GM12801 (cell line): ENCODE measurements around the gene CARHSP1.

ENCODE experiments used
- TF ChIP-seq, protein P1 (sequence below): IDR thresholded peaks from one replicate; pipeline ENCODE4 v1.5.1; 2011; ENCODE audit warnings: control low read depth; ENCODE audit not compliant: insufficient read length; ENCODE audit errors: extremely low read depth

CARHSP1 gene

DNA sequence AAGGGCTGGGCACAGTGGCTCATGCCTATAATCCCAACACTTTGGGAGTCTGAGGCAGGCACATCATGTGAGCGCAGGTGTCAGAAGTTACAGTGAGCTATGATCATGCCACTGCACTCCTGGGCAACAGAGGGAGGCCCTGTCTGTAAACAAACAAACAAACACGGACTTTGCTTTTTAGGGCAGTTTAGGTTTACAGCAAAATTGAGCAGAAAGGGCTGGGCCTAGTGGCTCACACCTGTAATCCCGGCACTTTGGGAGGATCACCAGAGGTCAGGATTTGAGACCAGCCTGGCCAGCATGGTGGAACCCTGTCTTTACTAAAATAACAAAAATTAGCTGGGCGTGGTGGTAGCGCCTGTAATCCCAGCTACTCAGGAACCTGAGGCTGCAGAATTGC lies 3.3 kb upstream of the CARHSP1 start:
- TF ChIP-seq, protein P1, sequence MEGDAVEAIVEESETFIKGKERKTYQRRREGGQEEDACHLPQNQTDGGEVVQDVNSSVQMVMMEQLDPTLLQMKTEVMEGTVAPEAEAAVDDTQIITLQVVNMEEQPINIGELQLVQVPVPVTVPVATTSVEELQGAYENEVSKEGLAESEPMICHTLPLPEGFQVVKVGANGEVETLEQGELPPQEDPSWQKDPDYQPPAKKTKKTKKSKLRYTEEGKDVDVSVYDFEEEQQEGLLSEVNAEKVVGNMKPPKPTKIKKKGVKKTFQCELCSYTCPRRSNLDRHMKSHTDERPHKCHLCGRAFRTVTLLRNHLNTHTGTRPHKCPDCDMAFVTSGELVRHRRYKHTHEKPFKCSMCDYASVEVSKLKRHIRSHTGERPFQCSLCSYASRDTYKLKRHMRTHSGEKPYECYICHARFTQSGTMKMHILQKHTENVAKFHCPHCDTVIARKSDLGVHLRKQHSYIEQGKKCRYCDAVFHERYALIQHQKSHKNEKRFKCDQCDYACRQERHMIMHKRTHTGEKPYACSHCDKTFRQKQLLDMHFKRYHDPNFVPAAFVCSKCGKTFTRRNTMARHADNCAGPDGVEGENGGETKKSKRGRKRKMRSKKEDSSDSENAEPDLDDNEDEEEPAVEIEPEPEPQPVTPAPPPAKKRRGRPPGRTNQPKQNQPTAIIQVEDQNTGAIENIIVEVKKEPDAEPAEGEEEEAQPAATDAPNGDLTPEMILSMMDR: no peak

DNA sequence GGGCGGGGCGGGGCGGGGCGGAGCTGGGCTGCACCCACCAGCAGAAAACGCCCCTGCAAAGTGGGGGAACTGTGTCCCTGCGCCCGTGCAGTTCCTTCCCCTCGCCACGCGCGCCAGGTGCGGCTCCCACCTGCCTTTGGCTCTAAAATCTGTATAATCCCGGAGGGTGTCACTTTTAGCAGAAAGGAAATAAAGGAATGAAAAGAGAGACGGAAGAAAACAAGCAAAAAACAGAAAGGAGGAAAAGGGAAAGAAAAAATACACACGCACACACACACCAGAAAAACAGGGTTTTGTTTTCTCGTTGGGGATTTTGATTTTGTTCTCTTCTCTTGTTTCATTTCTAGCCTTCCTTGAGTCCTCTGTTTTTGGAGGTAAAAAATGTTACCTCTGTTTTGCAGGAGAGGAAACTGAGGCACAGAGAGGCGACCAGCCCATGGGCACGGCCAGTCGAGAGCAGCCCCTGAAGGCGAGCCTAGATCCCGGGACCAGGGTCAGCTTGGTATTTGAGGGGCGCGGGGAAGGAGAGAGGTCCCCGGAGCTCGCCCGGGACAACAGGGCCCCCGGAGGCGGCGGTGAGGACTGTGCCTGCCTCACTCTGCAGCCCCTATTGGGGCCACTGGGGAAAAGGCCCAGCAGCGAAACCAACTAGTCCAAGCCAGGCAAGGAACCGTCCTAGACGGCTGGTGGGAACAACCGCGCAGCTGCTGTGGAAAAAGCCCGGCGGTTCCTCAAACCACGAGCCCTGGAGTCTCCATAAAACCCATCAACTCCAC lies 594 bp upstream of the CARHSP1 start:
- TF ChIP-seq, protein P1: no peak

DNA sequence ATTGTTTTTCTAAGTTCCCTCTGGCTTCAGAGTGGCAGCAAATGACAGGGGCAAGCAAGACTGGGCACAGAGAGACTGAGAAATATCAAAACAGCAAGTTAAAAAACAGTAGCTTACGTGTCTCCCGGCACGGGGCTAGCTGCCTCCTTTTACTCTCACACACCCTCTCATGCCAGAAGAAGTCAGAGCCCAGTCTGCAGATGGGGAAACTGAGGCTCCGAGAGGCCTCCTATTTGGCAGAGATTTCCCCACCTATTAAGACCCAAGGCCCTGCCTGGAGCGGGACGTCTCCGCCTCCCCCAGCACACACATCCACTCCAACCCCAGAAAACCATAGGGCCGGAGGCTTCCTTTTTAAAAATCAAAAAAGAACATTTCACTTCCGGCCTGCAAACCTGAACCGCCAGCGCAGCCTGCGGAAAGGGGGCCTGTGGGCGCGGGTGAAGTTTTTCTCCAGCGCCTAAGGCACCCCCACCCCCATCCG lies 832 bp downstream of the CARHSP1 start:
- TF ChIP-seq, protein P1: no peak

DNA sequence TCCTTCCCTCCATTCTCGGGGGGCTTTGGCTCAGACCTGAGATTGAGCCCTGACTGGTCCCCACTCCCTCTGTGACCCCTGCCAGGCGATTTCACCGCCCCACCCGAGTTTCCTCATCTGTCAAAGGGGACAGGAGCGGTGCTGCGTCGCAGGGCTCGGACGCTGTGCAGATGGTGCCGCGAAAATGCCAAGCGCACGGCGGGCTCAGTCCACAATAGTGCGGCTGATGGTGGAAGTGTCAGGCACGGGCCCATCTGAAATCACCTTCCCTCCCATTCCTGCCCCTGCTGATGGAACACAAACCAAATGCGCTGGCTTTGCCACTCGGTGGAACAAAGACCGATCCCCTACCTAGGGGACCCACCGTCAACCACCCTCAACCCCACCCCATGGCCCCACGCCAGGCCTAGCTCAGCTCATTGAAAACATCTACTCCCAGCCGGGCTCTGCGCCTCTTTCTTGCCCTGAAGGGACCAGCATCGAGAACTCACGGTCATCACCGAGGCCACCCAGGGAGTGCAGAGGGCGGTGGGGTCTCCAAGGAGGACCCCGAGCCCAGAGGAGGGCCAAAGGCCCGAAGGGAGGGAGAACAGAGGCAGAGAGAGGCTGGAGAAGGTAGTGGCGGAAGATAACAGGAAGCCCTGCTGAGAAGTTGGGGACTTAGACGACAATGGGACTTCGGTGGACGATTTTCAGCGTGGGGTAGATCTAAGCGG lies 1.4 kb downstream of the CARHSP1 start:
- TF ChIP-seq, protein P1: no peak

DNA sequence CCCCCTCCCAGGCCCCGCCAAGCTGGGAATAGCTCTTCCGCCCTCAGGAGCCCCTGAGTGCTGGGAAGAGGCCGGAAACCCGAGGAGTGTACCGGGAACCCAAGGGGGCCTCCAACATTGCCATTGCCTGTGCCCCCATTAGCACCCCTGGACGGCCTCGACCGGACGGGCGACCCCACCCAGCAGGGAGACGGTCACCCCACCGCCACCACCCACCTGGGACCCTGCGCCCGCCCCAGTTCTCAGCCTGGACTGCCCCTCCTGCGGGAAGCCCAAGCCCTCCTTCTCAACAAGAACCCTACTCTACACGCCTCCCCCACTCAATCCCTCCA lies 2.0 kb downstream of the CARHSP1 start:
- TF ChIP-seq, protein P1: no peak

DNA sequence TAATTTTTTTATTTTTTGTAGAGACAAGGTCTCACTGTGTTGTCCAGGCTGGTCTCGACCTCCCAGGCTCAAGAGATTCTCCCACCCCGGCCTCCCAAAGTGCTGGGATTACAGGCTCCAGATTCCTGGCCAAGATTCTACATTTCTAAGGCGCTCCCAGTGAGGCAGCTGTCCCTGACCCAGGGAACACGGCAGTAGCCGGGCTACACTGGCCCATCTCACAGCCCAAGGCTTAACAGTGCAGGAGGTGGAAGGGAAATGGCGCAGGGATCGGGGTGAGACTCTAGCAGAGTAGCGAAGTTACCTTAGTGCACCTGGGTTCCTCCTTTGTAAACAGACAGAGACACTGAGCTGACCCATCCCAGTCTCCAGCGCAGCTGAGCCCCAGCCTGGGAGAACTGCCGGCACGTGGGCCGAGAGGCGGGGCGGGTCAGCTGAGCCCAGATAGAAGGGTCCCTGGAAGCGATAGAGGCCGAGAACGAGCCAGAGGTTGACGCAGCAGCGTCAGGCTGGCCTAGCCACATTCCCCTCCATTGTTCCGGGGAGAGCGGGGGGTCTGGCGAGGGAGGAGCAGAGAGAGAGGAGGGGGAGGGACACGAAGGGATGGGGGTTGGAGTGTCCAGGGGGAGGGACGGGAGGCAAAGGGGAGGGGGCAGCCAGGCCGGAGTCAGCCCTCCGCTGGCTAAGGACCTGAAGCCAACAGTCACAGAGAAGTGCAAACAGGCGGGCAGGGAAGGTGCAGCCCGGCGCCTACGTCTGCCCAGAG lies 2.5 kb downstream of the CARHSP1 start:
- TF ChIP-seq, protein P1: no peak
